Esophagus squamous epithelium (tissue), 4 donors: ENCODE data around the gene TKTL1.

Experiments
- POLR2A ChIP-seq, 4 donors: fragments of 450-650 bp; IDR thresholded peaks; one replicate each; pipeline ENCODE4 v1.6.1; 2017; ENCODE audit warnings: antibody characterized with exemption in 4 of 4, mild to moderate bottlenecking in 4 of 4, moderate library complexity in 3 of 4
- TF ChIP-seq, protein P1 (sequence below), 6 experiments: fragments of 450-650 bp in 4 of 6; fragments of 200-600 bp in 2 of 6; sonication (generic) in 2 of 6; IDR thresholded peaks; one replicate each; pipeline ENCODE4 v1.5.1; 2016 to 2019; ENCODE audit warnings: antibody characterized with exemption in 6 of 6, mild to moderate bottlenecking in 4 of 6, moderate library complexity in 4 of 6

DNA sequence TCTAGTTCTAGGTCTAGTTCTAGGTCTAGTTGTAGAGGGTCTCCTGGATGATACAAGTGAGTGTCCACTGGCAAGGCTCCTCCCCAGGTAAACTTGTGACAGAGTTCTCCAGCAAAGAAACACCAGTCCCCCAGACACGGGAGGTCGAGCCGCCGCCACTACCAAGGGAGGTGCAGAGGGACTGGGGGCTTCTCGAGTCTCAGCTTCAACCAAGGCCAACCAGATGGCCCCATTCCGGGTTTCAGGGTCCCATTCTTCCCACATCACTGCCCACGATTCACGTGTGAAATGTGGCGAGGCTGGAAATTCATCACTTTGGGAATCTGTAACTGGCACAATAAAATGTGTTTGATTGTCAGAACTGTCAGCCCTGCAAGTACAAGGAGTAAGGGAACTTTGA is 37.5 kb downstream of the TKTL1 start:
- no peak for TF ChIP-seq POLR2A (IDR thresholded peaks at IDR 0.05)
- TF ChIP-seq, protein P1, sequence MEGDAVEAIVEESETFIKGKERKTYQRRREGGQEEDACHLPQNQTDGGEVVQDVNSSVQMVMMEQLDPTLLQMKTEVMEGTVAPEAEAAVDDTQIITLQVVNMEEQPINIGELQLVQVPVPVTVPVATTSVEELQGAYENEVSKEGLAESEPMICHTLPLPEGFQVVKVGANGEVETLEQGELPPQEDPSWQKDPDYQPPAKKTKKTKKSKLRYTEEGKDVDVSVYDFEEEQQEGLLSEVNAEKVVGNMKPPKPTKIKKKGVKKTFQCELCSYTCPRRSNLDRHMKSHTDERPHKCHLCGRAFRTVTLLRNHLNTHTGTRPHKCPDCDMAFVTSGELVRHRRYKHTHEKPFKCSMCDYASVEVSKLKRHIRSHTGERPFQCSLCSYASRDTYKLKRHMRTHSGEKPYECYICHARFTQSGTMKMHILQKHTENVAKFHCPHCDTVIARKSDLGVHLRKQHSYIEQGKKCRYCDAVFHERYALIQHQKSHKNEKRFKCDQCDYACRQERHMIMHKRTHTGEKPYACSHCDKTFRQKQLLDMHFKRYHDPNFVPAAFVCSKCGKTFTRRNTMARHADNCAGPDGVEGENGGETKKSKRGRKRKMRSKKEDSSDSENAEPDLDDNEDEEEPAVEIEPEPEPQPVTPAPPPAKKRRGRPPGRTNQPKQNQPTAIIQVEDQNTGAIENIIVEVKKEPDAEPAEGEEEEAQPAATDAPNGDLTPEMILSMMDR (IDR thresholded peaks at IDR 0.05) = no peak
